Jurkat, Clone E6-1 (cell line): ENCODE data around the gene PPFIBP1.
"Not testable (repeated sequence)": the region's sequence is repeated elsewhere in the genome, so short reads cannot be mapped to it uniquely, and the experiment has no call there.

Experiments used
- DNase-seq: peaks from one replicate; pipeline ENCODE4 v3.0.0-alpha.2; 2011; ENCODE audit warnings: low read depth, low spot score
- H3K4me3 ChIP-seq: 2 replicates; pipeline ENCODE4 v1.5.1; 2011; ENCODE audit warnings: mild to moderate bottlenecking, low read length, control low read depth, moderate library complexity

The PPFIBP1 gene

GRCh38 chr12:27723212-27723611 lies 199.2 kb downstream of the PPFIBP1 start:
- no peak for DNase-seq
- H3K4me3 ChIP-seq, result no peak overlapping the region

GRCh38 chr12:27730097-27730588 lies 206.1 kb downstream of the PPFIBP1 start:
- H3K4me3 ChIP-seq, result no peak overlapping the region
- DNase-seq, result no peak

GRCh38 chr12:27732281-27732680 lies 208.3 kb downstream of the PPFIBP1 start:
- DNase-seq, result peak; percentile 29
- no peak overlapping the region for H3K4me3 ChIP-seq

- H3K4me3 ChIP-seq, result no peak overlapping the region
- DNase-seq, result peak; percentile 32
Observed at GRCh38 chr12:27733052-27733656, 209.1 kb downstream of the PPFIBP1 start.

GRCh38 chr12:27733791-27734190 lies 209.8 kb downstream of the PPFIBP1 start:
- no peak for DNase-seq

GRCh38 chr12:27734321-27734720 lies 210.3 kb downstream of the PPFIBP1 start:
- not testable (repeated sequence) for H3K4me3 ChIP-seq, DNase-seq

More at GRCh38 chr12:27733791-27734190, 209.8 kb downstream of the PPFIBP1 start:
- H3K4me3 ChIP-seq, result no peak overlapping the region

- no peak for DNase-seq
- H3K4me3 ChIP-seq, result no peak overlapping the region
Observed at GRCh38 chr12:27743601-27744000, 219.6 kb downstream of the PPFIBP1 start.
